Upper lobe of left lung (tissue), 4 donors: ENCODE data around the gene SNAPC5.
"Not testable (repeated sequence)": the region's sequence is repeated elsewhere in the genome, so short reads cannot be mapped to it uniquely, and the experiment has no call there.

Experiments
- EP300 ChIP-seq, 4 donors: sonication (generic); formaldehyde crosslinking; IDR thresholded peaks; one replicate each; pipeline ENCODE4 v1.5.1; 2017; ENCODE audit warnings: antibody characterized with exemption in 4 of 4, control low read depth in 2 of 4
- POLR2A ChIP-seq, 4 donors: fragments of 450-650 bp; IDR thresholded peaks; one replicate each; pipeline ENCODE4 v1.5.1; 2016 to 2017; ENCODE audit warnings: antibody characterized with exemption in 4 of 4, mild to moderate bottlenecking in 2 of 4
- POLR2AphosphoS5 ChIP-seq, 2 donors: sonication (generic); formaldehyde crosslinking; IDR thresholded peaks; one replicate each; pipeline ENCODE4 v1.5.1; 2017; ENCODE audit warnings: antibody characterized with exemption in 2 of 2
- TF ChIP-seq, protein P1 (sequence below), 6 experiments: fragments of 450-650 bp in 4 of 6; fragments of 200-600 bp in 2 of 6; sonication (generic) in 2 of 6; IDR thresholded peaks; one replicate each; pipeline ENCODE4 v1.5.1; 2016 to 2019; ENCODE audit warnings: antibody characterized with exemption in 6 of 6

DNA sequence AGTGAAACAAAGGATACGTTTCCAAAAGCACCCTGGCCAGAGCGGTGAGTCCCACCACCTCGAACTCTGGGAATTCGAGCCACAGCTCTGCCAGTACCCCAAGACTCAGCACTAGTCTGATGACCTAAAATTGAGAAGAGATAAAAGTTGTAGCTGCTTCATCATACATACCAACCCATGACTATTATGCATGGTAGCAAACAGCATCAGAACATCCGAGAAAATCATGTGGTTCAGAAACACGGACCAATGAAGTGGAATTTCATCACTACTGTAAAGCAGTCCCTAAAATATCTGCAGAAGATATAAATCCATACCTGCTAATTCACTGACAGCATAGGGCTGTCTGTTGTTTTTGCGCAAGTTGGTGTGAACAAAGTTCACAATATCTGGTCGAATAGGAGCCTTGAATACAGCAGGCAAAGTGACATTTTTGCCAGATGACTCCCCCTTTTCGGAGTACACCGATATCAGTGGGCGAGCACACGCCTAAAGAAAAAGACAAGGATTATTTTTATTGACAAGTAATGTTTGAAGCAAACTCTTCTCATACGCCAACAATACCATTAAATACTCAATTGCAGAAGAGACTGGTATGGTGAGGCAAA lies 5.6 kb upstream of the SNAPC5 start:
- TF ChIP-seq, protein P1, sequence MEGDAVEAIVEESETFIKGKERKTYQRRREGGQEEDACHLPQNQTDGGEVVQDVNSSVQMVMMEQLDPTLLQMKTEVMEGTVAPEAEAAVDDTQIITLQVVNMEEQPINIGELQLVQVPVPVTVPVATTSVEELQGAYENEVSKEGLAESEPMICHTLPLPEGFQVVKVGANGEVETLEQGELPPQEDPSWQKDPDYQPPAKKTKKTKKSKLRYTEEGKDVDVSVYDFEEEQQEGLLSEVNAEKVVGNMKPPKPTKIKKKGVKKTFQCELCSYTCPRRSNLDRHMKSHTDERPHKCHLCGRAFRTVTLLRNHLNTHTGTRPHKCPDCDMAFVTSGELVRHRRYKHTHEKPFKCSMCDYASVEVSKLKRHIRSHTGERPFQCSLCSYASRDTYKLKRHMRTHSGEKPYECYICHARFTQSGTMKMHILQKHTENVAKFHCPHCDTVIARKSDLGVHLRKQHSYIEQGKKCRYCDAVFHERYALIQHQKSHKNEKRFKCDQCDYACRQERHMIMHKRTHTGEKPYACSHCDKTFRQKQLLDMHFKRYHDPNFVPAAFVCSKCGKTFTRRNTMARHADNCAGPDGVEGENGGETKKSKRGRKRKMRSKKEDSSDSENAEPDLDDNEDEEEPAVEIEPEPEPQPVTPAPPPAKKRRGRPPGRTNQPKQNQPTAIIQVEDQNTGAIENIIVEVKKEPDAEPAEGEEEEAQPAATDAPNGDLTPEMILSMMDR (IDR thresholded peaks at IDR 0.05): not testable (repeated sequence)
- TF ChIP-seq POLR2AphosphoS5, POLR2A, EP300 (IDR thresholded peaks at IDR 0.05): not testable (repeated sequence)
